Colon (tissue), 2 donors: ENCODE results near the gene LONP1.

ENCODE experiments used
- FAIRE-seq: peaks from 2 replicates; lab custom pipeline; 2012; peaks lifted over from hg19 to GRCh38; lab: Jason Lieb, UNC
- donor health status: control.
- donor health status: control.

Gene LONP1

DNA sequence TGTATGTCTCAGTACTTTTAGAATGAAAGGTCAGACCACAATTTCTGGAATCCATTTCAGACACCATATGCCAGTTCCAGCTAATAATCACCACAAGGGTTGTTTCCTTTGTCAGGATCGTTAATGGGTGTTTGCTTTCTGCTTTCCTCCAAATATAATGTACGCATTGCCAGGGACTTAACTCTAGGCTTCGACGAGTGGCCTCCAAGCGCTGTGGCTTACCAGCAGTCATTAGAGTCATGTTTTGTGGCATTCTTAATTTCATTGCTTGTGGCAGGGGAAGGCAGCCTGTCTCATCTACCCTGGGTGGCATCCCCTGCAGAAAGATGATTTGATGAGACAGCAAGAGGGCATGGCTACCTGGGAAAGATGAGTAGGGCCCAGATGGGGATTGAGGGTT, 74.5 kb downstream of the LONP1 start:
- no peak for FAIRE-seq

DNA sequence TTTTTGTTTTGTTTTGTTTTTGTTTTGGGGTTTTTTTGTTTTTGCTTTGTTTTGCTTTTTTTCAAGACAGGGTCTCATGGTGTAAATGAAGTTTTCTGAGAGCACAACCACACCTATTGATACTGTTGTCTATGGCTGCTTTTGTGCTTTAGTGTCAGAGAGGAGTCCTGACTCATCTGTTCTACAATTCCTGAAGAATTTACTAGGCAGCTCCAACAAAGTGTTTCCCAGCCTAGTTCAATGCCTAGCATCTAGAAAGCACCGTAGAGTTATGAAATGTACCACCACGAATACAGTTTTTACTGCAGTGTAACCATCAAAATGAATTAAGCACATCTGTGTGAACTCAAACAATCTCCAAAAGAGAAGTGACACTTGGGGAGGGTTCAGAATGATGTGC, 75.9 kb downstream of the LONP1 start:
- FAIRE-seq = no peak

DNA sequence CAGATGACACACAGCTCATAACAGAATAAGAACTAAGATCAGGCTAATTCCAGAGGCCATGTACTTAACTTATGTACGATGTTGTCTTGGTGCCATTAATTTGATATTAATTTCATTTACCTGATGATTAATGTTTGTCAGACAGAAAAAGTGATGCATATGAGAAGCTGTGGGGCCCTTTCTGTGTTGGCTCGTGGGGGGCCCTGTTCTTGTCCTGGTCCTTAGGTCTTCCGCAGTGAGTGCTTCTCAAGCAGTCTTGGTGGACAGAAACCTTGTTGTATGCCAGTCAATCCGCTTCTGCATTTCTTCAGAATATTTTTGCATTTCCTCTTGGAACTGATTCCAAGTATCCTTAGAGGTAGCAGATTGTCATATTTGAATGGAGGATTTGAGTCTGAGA, 76.9 kb downstream of the LONP1 start:
- no peak for FAIRE-seq

DNA sequence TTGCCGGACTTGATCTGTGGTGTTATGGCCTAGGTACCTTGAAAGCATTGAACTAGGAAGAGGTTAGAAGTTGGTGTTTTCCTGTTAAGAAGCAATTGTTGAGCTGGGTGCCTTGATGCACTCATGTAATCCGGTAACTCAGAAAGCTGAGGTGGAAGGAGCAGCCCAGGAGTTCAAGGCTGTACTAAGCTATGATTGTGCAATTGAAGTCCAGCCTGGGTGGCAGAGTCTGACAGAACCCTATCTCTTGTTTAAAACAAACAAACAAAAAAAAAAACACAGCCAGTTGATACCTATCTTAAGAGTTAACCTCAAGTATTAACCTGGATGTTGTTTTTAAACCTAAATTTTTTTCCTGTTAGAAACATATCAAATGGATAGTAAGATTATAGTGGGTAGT, 77.7 kb downstream of the LONP1 start:
- FAIRE-seq = no peak
